HG02885 (cell line): Measurements from ENCODE around the gene STK40.

Experiments used
- ATAC-seq: cut with Tn5 transposase; IDR thresholded peaks from one replicate; pipeline ENCODE4 v1.9.1; 2021; ENCODE audit warnings: mild to moderate bottlenecking; ENCODE audit not compliant: unreplicated experiment, poor library complexity

The STK40 gene

DNA sequence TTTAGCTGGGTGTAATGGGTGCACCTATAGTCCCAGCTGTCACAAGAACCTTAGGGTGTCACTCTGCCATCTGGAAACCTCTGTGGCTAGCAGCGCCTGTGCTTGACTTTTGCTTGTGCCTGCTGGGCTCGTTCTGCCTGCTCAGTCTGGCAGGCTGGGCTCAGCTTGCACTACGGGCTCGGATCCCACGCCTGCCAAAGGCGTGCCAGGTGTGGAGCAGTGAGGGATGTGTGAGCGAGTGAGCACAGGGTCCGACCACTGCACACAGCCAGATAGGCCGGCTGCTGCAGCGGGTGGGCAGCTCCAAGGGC, 14.7 kb upstream of the STK40 start:
- ATAC-seq = no peak

DNA sequence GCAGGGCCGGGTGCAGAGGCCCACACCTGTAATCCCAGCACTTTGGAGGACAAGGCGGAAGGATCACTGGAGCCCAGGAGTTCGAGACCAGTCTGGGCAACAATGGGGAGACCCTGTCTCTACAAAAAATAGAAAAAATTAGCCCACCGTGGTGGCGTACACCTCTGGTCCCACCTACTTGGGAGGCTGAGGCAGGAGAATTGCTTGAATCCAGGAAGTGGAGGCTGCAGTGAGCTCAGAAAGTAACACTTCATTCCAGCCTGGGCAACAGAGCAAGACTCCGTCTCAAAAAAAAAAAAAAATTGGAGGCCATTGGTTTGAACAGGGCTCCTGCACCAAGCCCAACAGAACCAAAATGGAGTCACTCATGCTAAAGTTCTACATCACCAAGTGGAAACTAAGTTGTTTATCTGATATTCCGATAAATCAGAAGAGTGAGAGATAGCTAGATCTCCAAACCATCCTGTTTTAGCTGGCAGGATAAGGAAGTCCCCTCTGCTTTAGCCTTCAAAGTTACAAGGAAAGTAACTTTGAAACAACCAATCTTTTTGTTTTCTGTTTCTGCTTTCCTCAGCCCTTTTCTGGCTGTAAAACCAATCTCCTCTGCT, 12.8 kb upstream of the STK40 start:
- no peak for ATAC-seq

DNA sequence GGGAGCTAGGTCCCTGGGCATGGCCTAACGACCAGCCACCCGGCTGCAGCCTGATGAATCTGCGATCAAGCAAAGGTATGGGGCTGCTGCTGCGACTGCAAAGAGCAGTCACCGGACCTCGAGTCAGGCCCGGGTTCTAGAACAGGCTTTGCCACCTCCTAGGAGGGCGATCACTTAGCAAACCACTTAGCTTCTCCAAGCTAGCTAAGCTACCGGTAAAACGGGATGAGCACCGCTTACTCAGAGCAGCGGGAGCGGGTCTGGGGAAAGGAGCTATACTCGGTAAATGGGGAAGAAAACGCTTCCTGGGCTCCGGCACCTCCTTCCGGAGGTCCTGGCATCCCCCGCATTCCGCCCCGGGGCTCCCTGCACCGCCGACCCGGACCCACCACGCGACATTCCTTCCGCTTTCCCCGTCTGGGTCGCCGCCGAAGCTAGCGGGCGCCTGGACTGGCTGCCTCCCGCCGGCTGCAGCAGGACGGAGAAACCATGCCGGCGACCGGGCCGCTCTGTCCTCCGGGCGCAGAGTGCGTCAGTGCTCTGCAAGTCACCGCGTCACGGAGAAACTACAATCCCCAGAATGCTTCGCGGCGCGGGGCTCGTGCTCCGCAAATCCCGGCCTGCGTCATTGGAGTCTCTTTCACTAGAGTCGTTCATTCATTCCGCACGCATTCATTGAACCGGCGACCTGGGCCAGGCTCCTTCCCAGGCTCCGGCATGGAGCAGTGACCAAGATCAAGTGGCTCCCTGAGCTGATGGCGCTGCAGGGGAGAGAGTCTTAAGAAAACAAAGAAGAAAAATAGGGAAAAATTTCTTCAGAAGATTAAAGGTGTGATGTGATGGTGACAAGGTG, 11.9 kb upstream of the STK40 start, which contains the start of gene LSM10:
Gene LSM10 (minus strand): TSS at position 531 of the 853 bp plus-strand sequence. CDS start 3,779 bp downstream, outside the sequence.
- peak; percentile 49 for ATAC-seq

DNA sequence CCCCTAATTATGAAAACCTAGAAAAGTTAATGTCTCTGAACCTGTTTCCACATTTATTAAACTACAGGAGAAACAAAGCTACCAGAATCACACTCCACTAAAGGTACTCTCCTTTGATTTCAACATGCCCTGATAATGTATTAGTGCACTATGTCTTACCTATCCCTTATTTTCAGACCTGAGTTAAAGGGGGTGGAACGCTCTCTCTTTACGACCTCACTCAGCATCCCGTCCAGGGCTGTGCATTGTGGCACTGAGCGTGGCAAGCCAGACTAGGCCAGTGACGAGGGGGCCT, 11.3 kb upstream of the STK40 start:
- ATAC-seq = peak; percentile 5

DNA sequence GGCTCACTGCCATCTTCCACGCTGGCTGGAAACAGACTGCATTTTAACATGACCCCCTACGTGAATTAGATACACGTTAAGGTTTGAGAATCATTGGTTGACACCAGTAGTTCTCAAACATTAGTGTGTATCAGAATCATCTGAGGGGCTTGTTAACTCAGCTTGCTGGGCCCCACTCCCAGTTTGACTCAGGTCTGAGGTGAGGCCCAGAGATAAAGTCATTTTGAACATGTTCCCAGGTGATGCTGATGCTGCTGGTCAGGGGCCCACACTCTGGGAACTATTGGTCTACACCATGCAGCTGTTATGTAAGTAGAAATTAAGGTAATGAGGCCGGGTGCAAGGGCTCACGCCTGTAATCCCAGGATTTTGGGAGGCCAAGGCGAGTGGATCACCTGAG, 10.6 kb upstream of the STK40 start:
- ATAC-seq = no peak

DNA sequence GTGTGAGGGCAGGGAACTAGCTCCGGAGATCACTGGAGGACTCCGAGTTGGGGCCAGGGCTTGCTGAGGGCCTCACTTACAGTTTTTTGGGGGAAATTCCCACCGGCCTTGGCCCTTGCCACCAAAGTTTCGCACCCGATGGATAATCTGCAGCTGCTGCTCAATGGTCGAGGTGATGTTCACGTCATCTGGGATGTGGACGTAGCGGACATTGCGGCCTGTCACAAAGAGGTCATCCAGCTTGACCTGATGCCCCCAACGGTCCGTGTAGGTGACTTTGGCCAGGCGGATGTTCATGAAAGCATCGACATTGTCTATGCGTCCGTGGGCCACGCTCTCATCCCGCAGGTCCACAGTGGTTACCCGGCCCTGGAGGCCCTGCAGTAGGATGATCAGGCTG, 8.0 kb upstream of the STK40 start:
- no peak for ATAC-seq

DNA sequence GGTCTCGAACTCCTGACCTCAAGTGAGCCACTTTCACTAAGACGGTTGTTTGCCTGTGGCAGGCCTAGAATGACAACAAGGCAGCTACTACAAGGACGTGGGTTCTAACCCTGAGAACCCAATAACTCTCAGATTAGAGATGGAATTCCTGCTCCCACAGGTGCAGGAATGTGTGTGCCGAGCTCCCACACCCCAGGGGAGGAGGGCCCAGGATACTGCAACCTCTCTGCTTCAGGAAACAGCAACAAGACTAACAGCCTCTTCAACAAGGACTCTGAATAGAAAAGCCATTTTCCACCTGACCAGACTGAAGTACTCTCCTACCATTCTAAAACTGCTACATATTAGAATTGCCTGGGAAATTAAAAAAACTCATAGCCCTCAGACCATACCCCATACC, 7.1 kb upstream of the STK40 start:
- ATAC-seq = no peak

DNA sequence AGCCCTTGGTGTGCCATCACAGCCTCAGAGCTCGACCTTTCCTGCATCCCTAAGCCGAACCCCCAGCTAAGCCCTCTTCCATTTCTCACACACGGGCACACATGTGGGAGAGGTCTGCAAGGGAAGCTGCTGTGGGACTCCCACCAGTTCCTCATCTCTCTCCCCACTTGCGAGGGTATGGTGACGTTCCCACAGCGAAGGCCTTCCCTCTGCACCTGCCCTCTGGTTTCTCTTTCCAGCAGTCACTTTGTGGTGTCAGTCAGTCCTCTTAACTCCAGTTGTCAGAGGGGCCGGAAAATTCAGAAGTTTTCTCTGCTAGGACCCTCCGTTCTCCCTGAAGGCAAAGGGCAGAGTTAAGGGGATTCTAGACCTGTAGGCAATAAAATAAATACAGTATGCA, 5.5 kb upstream of the STK40 start:
- ATAC-seq = no peak

DNA sequence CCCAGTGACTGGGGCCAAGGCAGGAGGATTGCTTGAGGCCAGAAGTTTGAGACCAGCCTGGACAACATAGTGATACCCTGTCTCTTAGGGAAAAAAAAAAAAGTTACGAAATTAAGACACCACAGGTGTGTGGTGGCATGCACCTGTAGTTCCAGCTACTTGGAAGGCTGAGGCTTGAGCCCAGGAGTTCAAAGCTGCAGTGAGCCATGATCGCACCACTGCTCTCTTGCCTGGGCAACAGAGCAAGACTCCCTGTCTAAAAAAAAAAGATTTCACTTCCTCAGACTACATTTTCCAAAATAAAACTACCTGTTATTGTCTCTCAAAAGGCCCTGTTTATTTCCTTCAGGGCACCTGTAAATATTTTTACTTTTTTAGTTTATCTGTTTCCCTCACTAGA, 4.7 kb upstream of the STK40 start:
- no peak for ATAC-seq

DNA sequence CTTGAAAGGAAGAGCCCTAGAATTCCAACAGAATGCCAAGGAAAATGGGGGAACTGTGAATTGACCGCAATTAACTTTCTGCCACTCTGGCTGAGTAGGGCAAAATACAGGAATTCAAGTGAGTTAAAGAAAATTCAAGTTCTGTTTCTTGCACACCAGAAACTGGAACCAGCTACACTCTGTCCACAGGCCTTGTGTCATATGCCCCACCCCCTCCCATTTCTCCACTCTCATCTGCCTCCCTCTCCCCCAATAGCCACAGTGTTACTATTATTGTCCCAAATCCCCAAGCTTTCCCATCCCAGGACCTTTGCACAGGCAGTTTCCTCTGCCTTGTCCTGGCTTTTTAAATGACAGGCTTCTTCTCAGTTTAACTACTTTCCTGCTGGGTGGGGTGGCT, 4.3 kb upstream of the STK40 start:
- no peak for ATAC-seq

DNA sequence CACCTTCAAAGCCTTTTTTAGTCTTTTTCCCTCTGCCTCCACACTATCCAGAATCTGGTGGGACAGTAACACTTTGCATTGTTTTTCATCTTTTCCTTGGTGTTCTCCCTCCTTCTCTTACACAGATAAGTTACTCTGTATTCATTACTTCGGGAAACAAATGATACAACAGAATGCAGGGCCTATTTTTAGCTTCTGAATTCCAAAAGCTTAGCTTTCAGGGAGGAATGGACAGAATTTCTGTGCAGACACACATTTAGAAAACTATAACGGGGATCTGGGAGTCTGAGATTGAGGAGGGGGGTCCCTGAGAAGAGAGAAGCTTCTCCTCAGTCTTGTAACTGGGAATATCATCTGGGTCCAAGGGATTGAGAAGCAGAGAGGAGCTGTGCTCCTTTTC, 3.5 kb upstream of the STK40 start:
- no peak for ATAC-seq

DNA sequence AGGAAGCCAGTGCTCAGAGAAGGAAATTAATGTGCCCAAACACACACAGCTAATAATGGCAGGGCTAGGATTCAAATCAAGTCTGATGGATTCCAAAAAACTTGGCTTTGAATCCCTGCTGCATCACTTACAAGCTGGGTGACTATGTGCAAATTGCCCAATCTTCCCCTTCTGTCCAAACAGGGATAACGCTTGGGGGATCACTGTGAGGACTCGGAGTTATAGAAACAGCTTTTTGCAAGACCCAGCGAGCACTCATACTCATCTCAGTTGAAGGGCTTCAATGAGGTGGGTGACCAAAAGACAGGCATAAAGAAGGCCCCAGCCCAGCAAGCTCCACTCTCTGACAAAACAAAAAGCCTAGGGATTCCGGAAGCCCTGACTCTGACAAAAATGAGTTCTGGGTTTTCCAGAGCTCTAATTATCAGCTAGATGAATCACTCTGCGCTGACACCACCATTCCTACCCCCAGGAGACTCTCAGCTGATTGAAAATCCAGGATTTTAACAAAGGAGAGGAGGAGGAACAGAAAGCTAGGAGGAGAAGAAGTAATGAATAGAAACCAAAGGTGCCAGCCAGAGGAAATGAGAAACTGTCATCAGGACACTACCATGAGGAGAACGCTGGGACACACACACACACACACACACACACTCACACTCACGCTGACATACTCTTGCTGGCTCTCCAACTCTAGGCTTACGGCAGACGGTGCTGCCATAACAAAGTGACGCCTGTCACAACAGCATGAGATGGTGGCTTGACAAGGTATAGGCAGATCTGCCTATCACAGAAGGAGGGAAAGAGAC, 1.6 kb upstream of the STK40 start:
- ATAC-seq = no peak

DNA sequence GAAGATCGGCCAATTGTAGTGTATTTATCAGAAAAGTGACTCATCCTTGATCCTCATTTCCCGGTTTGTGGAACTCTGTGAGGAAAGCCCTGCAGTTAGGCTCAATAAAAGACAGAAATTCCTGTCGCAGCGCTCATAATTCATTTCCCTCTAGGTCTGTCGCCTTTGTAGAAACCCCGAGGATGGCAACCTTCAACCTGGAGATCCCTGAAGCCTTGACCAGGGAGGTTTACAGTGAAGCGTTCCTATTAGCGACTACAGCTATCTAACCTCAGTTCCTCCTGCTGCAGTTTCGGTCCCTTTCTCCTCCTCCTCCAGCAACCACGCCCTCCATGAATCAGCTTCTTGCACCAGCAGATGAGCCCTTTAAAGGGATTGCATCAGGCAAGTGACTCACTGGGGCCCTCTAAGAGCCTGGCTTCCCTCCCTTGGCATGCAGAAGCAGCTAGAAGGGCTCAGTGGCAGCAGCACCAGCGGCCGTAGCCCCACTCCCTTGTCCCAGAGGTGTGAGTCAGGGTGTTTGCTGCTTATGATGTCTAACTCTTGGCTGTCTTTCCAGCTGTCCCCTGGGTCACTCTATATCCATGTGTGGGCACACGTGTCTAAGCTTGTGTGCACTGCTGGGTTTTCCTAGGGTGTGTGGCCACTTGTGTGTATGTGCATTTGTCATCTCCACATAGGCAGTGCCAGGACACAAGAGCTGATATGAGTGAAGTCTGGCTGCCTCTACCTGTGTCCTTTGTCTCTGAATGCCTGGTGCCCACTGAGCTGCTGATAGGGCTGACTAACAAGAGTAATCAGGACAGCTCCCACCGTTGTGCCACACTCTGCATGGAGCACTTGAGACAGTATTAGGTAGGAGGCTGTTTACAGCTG, 779 bp upstream of the STK40 start:
- ATAC-seq = peak; percentile 39

DNA sequence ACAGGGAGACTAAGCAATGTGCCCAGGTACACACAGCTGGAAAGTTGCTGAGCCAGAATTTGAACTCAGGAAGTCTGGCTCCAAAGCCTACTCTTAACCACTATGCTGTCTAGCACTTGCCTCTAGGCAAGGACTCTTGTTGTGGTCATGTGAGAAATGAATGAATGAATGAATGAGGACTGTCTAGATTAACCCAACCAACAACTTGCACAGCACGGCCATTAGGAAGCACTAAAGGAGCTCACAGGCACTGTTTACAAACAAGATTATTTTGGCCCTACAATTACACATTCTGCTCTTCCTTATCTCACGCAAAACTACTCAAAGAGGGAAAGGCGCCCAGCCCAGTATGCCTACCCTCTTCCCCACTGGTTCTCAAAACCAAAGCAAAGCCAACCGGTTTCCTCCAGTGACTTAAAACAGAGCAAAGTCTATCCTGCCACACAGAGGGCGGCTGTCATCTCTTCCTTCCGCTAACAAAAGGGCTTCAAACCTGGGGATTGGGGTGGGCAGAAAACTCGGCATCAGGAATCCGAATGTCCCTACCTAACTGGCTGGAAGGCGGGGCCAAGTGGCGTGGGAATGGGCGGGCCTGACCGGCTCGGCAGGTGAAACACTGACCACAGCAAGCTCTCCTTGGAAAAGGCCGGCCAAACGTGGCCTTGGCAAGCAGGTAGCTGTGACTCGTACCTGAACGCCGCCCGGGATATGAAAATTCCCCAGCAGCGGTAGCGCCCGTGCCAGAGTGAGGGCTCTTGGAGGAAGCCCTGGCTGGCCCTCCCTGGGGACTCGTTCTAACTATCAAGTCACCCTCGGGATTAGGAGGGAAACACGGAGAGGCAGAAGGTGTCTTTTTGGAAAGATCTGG, 948 bp downstream of the STK40 start:
- no peak for ATAC-seq

DNA sequence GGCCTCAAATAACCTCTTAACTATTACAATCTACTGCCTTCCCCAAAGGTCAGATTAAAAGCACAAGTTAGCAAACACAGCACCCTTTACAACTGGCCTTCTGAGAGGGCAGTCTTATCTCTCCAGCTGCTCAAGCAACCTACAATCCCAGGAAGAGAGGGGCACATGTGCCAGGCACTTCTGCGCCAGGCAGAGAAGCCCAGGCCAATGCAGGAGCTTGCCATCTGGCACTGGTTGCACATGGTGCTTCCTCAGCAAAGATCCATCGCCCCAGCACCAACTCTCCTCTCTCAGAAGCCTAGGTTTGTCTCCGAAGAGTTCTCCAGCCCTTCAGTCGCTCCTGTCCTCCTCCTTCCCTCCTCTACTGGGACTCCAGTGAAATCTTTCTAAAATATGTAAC, 2.5 kb downstream of the STK40 start:
- ATAC-seq = no peak

DNA sequence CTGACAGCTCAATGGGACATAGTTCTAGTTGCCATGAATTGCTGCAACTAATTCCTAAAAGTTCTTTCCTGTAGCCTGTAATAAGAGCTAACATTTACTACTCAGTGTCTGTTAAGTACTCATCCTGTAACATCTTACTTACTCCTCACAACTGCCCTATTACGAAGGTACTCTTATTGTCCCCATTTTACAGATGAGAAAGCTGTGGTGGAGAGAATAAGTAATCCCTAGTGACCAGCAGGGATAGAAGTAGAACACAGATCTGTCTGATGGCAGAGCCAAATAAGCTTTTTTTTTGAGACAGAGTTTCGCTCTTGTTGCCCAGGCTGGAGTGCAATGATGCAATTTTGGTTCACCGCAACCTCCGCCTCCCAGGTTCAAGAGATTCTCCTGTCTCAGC, 3.1 kb downstream of the STK40 start:
- no peak for ATAC-seq

DNA sequence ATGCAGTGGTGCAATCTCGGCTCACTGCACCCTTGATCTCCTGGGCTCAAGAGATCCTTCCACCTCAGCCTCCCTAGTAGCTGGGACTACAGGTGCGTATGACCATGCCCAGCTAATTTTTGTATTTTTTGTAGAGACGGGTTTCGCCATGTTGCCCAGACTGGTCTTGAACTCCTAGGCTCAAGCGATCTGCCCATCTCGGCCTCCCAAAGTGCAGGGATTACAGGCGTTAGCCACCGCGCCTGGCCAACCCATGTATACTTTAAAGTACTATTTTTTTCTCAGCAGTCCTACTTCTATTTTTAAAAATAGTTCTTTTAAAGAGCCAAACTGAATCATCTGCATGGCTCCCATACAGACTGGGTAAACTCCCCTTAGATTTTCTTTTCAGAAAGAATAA, 3.5 kb downstream of the STK40 start:
- ATAC-seq = no peak

DNA sequence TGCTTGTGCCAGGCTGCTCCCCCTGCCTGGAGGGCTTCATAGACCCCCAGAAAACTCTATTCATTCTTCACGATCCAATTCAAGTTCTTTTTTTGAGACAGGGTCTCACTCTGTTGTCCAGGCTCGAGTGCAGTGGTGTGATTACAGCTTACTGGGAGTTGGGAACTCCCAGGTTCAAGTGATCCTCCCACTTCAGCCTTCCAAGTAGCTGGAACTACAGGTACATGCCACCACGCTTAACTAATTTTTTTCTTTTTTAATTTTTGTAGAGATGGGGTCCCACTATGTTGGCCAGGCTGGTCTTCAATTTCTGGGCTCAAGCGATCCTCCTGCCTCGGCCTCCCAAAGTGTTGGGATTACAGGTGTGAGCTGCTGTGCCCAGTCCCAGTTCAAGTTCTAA, 4.3 kb downstream of the STK40 start:
- no peak for ATAC-seq

DNA sequence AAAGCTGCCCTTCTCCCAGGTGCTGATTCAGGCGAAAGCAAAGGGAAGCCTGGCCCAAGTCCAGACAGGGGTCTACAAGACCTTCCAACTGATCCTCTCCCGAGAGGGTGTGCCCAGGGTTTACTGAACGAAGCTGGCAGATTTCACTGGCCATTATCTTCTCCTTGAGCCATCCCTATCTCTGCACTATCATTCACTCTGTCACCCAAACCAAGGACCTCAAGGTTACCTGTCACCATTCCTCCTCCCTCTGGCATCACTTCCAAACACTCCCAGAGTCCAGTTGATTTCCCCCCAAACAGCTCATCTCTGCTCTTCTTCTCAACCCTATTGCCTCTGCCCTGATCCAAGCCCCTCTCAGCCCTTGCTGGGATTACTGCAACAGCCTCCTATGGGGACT, 4.9 kb downstream of the STK40 start:
- no peak for ATAC-seq

DNA sequence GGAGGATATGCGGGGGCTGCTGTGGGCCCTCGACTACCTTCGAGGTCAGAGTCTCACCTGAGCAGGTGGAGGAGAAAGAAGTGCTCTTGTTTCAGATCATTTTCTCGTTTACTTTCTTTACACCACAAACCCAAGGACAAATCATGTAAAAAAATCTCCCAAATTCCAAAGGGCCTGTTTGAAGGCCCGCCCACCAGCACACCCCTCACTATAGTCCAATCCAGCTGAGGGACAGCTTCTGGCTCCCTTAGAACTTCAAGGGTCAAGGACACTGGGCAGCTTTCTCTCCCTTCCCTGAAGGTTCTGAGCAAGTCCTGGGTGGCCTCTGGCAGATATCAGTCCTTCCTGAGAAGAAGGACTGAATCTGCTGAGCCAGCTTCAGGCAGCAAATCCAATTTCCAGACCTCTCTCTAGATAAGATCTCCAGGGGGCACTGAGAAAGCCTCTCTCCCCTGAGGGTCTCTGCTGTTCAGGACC, 5.5 kb downstream of the STK40 start:
- no peak for ATAC-seq
